Myocyte (in vitro differentiated cells): ENCODE data around the gene NUCKS1. TPM values are rescaled to one million over a fixed set of nuclear protein-coding genes. Genes with fewer than 3 reads are reported as not detected.

Source experiments
- DNase-seq: peaks from one replicate; pipeline ENCODE4 v3.0.0-alpha.2; 2012; ENCODE audit warnings: low read depth
- total RNA-seq: library from RNA; depleted of rRNA; stranded (reverse); fragments of >200 nt; gene quantifications from 2 replicates; pipeline ENCODE4 v1.2.3, GENCODE V29; 2014

Gene NUCKS1
- total RNA-seq, 1 donor from 2014 or later: 151 TPM

DNA sequence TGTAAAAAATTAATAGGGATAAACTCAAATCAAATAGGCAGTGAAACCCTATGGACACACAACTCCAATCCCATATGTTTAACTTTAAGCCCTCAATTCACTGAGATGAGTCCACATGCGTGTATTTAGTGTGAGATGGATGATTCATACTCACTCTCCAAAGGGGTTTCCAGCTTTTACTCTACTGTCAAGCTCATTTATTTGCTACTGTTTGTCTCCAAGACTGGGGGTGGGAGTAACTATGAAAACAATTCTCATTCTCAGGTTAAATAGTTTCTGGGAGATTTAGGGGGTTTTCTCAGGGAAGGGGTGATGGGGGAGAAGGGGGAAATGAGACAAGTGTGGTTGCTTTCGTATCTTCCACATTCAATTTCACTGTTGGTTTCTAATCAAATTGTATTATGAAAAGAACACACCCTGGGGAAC lies 22.6 kb upstream of the NUCKS1 start:
- DNase-seq: no peak

DNA sequence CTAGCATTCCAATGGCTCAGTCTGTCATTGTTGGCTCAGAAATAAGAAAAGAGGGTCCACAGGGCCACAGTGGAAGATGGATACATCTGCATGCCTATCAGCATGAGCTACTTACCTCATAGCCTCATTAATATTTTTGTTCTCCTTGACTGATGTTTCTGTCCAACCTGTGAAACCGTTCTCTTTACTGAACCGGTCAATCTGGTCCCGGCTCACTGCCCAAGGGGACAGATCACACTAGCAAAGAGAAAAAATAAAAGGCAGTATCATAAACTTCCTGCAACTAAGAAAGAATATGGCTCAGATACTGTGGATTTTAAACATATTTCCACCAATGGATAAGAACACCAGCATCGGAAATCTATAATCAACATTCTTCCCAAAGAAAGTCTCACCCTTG lies 20.6 kb upstream of the NUCKS1 start:
- DNase-seq: no peak

DNA sequence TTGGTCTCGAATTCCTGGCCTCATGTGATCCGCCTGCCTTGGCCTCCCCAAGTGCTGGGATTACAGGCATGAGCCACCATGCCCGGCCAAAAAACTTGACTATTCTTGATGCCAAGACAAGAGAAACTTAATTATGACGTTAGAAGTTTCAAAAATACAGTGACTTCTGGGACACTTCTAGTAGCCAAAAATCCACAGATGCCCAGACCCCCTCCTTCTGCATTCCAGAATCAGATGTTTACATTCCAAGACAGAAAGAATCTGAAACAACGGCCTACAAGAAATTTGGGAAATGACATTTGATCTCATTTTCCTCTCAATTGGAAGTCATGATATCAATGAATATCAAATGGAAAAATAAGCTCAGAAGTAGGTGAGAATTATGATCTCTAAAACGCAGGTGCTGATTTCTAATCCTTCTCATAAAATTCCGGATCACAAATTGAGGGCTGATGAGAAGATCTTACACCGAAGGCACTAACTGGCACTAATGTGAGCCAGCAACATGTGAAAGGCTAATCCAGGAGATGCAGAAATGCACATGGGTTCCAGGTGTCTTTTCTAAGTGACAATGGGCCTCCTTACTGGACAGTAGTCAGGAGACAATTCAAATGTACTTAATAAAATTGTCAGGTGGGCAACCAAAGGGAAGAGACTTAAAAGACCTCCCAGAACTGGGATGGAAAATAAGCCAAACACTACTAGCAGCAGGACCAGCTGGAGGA lies 19.8 kb upstream of the NUCKS1 start:
- DNase-seq: no peak

DNA sequence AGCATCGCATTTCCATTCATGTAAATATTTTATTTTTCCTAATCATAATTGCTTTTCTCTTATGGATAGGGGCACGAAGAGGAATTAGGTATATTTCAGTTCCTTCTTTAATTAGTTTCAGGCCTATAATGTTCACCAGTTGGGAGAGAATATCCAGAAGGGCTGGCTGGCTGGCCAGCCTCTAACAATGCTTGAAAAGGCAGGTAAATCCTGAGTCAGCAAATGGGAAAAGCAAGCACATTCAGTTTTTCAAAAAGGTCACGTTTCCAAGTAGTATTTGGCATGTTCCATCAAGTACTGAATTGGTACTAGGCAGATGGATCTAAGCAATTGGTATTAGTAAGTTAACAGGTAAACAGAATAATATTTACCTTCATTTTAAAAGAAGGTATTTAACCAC lies 17.3 kb upstream of the NUCKS1 start:
- DNase-seq: no peak

DNA sequence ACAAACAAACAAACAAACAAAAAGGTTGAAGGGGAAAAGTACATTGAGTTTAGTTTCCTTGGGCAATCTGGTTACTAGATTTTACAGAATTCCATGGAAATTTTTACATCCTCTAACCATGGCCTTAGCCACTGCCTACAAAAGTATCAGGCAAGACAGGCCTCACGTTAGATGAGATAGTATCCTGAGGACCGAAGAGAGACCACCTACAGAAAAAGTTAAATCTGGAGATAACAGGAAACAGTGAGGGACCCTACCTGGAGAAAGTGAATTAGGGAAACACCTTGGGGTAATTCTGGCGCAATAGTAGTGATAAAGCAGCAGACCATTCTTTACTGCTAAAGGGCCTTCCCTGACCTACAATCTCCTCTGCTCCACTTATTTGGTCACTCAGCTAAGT lies 16.6 kb upstream of the NUCKS1 start:
- DNase-seq: no peak

DNA sequence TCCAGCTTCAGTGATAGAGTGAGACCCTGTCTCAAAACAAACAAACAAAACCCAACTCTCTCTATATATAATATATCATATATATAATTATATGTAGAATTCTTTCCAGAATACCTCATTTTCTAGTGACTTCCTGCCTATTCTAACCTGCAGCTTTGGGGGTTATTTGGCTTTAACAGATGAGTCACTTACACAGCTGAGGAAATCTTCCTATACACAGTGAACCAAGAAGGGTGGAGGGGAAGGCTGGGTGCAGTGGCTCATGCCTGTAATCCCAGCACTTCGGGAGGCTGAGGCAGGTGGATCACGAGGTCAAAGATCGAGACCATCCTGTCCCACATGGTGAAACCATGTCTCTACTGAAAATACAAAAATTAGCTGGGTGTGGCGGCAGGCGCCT lies 16.1 kb upstream of the NUCKS1 start:
- DNase-seq: no peak

DNA sequence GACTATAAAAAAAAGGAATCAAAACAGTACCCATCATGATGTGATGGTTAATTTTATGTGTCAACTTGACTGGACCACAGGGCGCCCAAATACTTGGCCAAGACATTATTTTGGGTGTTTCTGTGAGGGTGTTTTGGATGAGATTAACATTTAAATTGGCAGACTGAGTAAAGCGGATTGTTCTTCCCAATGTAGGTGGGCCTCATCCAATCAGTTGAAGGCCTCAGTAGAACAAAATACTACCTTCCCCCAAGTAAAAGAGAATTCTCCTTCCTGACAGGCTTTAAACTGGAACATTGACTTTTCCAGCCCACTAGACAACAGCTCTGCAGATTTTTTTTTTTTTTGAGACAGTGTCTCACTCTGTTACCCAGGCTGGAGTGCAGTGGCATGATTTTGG lies 14.6 kb upstream of the NUCKS1 start:
- no peak for DNase-seq

DNA sequence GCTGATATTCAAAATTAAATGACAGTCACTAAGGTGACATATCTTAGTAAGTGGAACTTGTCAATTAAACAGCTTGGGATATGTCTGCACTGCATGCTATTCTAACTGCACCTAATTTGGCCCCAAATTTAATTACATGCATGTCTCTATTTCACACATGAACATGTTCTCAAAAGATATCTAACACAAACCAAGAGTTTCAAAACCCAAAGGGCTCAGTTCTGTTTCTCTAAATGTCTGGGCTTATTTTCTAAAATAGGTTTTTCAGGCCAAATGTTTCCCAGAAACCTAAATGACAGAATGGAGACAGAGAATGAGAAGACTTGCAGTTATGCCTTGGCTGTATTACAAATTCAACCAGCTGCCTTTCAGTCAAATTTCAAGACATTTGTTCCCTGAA lies 14.0 kb upstream of the NUCKS1 start:
- no peak for DNase-seq

DNA sequence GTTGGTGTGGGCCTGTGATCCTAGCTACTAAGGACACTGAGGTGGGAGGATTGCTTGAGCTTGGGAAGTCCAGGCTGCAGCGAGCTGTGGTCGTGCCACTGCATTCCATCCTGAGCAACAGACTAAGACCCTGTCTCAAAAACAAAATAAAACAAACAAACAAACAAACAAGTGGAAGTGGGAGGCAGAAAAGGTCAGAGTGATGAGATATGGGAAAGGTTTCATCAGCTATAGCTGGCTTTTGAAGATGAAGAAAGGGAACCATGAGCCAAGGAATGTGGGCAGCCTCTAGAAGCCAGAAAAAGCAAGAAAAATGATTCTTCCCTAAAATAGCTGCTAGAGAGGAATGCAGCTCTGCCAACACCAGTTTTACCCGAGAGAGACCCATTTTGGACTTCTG lies 10.6 kb upstream of the NUCKS1 start:
- DNase-seq: no peak

DNA sequence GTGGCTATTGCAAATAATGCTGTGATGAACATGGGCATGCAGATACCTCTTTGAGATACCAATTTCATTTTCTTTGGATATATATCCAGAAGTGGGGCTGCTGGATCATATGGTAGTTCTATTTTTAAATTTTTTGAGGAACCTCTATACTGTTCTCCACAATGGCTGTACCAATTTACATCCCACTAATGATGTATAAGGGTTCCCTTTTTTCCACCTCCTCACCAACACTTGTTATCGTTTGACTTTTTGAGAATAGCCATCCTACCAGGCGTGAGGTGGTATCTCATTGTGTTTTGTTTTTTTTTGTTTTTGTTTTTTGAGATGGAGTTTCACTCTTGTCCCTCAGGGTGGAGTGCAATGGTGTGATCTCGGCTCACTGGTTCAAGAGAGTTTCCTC lies 6.6 kb upstream of the NUCKS1 start:
- DNase-seq: no peak

DNA sequence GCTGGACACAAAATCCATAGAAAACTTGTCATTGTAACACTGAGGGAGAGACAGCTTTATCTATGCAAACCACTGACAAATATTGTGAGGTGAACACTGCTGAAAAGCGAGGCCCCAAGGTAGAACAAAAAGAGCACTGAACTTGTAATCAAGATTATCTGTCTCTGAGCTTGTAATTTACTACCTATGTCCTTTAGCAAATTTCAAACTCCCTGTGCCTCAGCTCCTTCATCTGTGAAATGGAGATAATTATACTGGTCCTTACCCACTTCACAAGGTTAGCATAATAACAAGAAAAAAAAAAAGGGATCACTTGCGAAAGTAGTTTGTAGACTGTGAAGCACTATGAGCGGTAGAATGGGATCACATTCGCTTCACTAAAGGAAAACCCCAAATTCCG lies 4.9 kb upstream of the NUCKS1 start:
- no peak for DNase-seq

DNA sequence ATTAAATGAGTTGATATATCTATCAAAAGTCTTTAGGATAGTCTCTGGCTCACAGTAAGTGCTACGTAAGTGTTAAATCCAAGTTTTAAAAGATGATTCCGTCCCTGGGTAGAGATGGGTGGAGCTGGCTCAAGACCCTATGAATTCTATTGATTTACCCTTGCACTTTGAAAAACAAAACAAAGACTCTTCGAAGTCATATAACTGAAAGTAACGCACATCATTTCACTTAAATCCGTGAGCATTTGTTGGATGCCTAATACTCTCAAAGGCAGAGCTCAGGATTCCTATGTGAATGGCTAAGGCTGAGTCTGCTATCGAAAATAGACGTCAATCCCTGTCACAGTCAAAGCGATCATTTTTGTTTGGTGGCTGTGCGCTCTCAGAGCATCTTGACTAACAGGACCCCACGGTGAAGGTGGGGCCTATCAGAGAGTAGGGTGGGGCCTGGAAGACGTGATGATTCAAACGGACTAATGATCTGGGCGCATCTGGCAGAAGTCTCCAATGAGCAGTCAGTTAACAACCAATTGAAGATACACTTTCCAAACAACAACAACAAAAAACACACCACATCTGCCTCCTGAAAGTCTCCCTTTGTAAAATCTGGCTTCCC lies 1.2 kb upstream of the NUCKS1 start:
- peak; percentile 37 for DNase-seq

DNA sequence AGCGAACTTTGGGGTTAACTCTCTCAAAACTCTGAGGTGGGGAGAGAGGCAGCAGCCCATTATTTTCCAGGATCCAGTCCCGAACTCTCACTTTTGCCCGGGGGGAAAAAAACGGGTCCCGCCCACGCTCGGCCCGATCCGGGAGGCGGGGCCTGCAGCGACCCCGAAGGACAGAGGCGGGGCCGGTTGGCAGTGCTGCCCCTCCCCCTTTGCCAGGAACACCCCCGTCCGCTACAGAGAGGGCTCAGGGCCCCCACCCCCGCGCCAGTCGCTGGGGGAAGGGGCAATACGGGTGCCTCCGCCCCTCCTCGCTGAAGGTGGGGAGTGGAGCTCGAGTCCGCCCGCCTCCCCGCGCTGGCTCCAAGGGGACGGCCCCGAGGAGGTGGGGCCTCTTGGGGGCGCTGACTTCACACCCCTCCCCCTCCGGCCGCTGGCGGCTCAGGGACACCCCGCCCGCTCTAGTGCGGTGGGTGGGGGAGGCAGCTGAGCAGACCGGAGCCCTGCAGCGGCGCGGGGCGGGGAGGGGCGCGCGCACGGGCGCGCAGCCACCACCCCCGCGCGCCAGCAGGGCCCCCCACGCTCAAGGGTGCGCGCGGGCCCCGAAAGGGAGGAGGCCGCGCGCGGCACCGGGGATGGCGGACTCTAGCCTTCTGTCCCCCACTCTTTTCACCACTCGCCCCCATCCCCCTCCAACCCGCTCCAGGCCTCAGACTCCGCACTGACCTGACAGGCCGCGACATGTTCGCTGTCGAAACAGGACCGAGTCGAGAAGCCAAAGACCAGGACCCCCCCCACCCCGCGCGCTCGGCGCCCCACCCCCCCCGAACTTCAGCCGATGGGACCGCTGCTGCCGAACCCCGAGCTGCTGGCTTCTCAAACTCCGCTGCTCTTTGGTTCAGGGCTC lies 496 bp downstream of the NUCKS1 start:
- DNase-seq: peak; percentile 97

DNA sequence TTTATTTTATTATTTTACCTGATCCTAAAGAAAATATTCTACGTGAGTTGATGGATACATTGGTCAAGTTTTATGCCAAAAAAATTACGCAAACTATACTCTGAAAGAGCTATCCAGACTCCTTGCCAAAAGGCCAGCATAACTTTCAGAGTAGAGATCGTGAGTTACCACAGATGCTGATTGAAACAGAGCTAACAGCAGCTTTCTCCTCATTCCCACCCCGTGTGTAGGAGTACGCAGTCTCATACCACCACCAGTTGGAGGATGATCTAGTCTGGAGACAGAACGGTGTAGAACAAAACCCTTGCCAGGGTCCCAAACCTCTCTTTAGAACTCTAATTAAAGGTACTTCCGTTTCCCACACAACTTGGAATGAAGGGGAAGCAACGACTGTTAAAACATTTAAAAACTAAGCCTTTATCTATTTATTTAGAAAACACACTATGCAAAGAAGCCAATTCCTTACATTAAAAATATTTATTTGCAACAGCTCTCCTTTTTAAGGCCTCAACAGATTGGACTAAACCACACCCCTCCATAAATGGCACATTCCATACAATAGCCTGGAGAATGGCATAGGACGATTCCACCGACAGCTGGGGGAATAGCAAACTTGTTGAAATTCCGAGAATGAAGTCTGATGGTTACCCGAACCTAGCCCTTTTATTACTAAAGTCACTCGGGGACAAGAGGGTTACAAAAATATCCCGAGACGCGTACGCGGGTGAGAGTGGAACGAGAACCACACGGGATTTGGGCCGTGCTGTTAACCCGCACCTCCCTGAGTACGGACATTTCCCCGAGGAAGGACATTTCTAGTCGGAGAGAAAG lies 1.4 kb downstream of the NUCKS1 start:
- peak; percentile 89 for DNase-seq

DNA sequence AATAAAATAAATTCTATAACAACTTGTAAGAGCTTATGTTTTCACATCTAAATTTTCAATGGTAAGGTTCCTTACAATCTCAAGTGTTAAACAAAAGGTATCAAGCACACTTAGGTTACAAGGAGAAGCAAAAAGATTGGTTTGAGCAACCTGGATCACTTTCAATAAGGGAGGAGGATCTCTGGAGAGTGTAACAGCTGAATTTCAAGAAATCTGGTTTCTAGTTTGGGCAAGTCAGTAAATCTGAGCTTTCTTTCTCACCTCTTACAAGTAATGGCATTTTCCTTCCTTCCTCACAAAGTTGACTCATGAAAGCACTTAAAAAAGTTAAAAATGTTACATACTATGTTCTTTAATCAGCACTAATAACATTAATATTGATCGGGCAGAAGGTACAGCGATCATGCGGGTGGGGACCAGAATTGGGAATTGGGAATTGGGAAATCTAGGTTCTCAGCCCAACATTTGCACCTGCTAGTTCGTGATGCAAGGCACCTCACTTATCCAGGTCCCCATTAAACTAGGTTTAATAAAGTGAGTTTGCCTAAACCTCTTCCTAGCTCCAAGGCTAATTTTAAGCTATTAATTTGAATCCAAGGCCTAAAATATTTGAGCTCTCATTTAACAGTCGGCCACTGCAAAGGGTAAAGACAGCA lies 3.1 kb downstream of the NUCKS1 start:
- DNase-seq: no peak

DNA sequence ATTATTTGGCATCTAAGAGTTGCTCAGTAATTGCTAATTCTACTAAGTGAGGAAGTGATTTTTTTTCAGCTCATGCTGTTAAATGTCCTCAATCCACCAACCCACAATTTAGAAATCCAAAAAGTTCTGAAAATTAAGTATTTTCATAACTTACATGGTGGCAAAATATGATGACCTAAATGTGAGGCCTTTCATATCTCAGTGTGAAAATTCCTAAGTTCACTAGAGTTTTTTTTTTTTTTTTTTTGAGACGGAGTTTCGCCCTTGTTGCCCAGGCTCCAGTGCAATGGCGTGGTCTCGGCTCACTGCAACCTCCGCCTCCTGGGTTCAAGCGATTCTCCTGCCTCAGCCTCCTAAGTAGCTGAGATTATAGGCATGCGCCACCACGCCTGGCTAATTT lies 5.6 kb downstream of the NUCKS1 start:
- no peak for DNase-seq

DNA sequence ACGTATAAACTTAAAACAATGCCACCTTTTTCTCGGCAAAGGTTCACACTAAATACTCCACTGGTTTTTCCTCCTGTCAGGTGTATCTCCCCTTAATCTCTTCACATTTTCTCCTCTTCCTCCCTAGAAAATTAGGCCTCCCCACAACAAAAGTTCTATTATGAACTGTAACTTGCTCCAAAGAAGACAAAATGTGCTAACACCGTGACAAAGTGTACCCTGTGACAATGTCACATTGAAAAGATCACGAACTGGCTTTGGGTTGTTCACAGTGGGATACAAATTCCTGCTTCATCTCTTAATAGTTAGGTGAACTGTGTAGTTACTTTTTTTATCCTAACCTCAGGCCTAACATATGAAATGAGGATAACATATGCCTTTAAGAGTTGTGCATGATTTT lies 6.0 kb downstream of the NUCKS1 start:
- DNase-seq: no peak

DNA sequence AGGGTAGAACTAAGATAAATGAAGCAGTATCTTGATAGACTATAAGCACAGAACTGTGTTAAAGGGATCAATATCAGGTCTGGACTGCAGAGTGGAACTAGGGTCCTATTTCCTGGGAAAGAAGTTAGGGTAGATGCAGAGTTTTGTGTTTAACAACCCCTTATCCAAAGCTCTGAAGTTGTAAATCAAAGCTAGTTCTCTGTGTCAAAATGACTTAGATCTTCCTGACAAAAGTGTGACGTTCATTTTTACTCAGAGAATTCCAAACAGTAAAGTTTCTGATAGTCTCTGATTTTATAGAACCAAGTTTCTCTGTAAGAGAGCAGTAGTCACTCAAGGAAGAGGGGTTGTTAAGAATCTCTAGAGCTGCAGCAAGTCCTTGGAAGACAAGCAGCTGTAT lies 8.3 kb downstream of the NUCKS1 start:
- no peak for DNase-seq

DNA sequence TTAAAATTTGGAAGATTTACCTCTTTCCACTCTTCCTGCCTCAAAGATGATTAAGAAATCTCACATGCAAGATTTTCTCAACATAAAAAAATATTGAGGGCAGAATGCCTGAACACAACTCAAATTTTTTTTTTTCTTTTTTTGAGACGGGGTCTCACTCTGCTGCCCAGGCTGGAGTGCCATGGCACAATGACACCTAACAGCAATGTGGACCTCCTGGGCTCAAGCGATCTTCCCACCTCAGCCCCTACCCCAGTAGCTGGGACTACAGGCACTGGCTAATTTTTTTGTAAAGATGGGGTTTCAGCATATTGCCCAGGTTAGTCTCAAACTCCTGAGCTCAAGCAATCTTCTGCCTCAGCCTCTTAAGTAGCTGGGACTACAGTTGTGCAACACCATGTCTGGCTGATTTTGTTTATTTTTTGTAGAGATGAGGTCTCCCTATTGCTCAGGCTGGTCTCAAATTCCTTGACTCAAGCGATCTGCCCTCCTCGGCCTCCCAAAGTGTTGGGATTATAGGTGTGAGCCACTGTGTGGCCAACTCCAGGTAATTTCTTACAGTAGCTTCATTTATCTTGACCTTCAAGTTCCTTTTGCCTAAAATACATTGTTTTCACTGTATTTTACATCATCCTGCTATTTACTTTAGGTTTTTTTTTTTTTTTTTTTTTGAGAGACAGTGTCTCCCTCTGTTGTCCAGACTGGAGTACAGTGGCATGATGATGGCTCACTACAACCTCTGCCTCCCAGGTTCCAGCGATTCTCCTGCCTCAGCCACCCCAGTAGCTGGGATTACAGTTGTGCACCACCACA lies 10.4 kb downstream of the NUCKS1 start:
- no peak for DNase-seq

DNA sequence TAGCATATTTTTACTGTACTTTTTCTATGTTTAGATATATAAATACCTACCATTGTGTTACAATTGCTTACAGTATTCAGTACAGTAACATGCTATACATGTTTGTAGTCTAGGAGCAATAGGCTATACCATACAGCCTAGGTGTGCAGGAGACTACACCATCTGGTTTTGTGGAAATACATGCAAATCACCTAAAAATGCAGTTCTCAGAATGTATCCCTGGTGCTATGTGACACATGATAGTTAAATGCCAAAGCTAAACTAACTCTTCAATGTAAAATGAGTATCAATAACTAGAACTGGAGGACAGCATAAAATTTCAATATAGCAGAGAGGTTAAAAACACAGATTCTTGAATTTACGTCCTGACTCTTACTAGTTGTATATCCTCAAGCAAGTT lies 14.8 kb downstream of the NUCKS1 start:
- no peak for DNase-seq
